BLaER1 treated with 17β-estradiol and CSF1 and Interleukin-3, amounts not matched to agents 10 nM and 100 nM (cell line): ENCODE measurements around the gene CD300LB.
A peak's percentile ranks its signal among the peaks of the same experiment; 100 is the strongest.

ENCODE experiments used
- H3K27ac ChIP-seq, 11 experiments: shearing (Covaris generic); formaldehyde crosslinking; 2 replicates each; pipeline ENCODE4 v1.8.1; 2022
- H3K27me3 ChIP-seq, 11 experiments: shearing (Covaris generic); formaldehyde crosslinking; 2 replicates each; pipeline ENCODE4 v1.8.1; 2022
- H3K36me3 ChIP-seq, 11 experiments: shearing (Covaris generic); formaldehyde crosslinking; 2 replicates each; pipeline ENCODE4 v1.8.1; 2022
- H3K4me1 ChIP-seq, 10 experiments: shearing (Covaris generic); formaldehyde crosslinking; 2 replicates each; pipeline ENCODE4 v1.8.1; 2022
- H3K4me2 ChIP-seq, 11 experiments: shearing (Covaris generic); formaldehyde crosslinking; 2 replicates each; pipeline ENCODE4 v1.8.1; 2022
- H3K4me3 ChIP-seq, 10 experiments: shearing (Covaris generic); formaldehyde crosslinking; 2 replicates each; pipeline ENCODE4 v1.8.1; 2022
- H3K9ac ChIP-seq, 11 experiments: shearing (Covaris generic); formaldehyde crosslinking; 2 replicates each; pipeline ENCODE4 v1.8.1; 2022
- H3K9me3 ChIP-seq, 11 experiments: shearing (Covaris generic); formaldehyde crosslinking; replicated peaks in 1 of 11; 2 replicates each; pipeline ENCODE4 v1.8.1; 2022
- H4K20me1 ChIP-seq, 11 experiments: shearing (Covaris generic); formaldehyde crosslinking; 2 replicates each; pipeline ENCODE4 v1.8.1; 2022
- Cebpa-rat ChIP-seq, 11 experiments: shearing (Covaris generic); IDR thresholded peaks; 2 replicates each; pipeline ENCODE4 v1.8.1; 2022

CD300LB gene

GRCh38 chr17:74555427-74555940, 24.2 kb upstream of the CD300LB start:
- Histone ChIP-seq H3K4me3 (no peak overlapping the region), H3K27ac (0 out of 22 replicates have a peak overlapping the region, but pooled peaks of 2 of the 11 experiments have one; percentile 3 to 15), H3K36me3 (no peaks in the 10 kb centered on the region), H3K4me2 (peak overlapping the region in 5 of 11 experiments; percentile 26 to 83 (median 72); a peak in 9 of 22 replicates), H3K4me1 (peaks cover 0 to 93% (median 22%) of the 10 kb centered on the region in 10 experiments; a peak in 11 of 20 replicates), H3K27me3 (no peaks in the 10 kb centered on the region), H3K9me3 (peaks cover 0 to 15% (median 0%) of the 10 kb centered on the region in 11 experiments; a peak in 2 of 22 replicates), H4K20me1 (no peaks in the 10 kb centered on the region), H3K9ac (0 out of 22 replicates have a peak overlapping the region, but pooled peaks of 1 of the 11 experiments have one; percentile 4)
- TF ChIP-seq Cebpa-rat (IDR thresholded peaks at IDR 0.05): no peak

GRCh38 chr17:74554909-74555308, 23.6 kb upstream of the CD300LB start:
- Histone ChIP-seq H3K4me1 (peaks cover 0 to 93% (median 23%) of the 10 kb centered on the region in 10 experiments; a peak in 11 of 20 replicates), H3K27ac (0 out of 22 replicates have a peak overlapping the region, but pooled peaks of 2 of the 11 experiments have one; percentile 3 to 15), H3K36me3 (no peaks in the 10 kb centered on the region), H3K9me3 (peaks cover 0 to 15% (median 0%) of the 10 kb centered on the region in 11 experiments; a peak in 2 of 22 replicates), H3K4me3 (no peak overlapping the region), H3K27me3 (no peaks in the 10 kb centered on the region), H4K20me1 (no peaks in the 10 kb centered on the region), H3K9ac (peak overlapping the region in 1 of 11 experiments; percentile 4; a peak in 1 of 22 replicates), H3K4me2 (peak overlapping the region in 5 of 11 experiments; percentile 26 to 83 (median 72); a peak in 8 of 22 replicates)
- no peak for TF ChIP-seq Cebpa-rat (IDR thresholded peaks at IDR 0.05)

GRCh38 chr17:74552037-74552436, 20.8 kb upstream of the CD300LB start:
- Histone ChIP-seq H3K9me3 (peaks cover 0 to 9% (median 0%) of the 10 kb centered on the region in 11 experiments; a peak in 1 of 22 replicates), H3K36me3 (no peaks in the 10 kb centered on the region), H3K4me2 (peak overlapping the region in 4 of 11 experiments; percentile 11 to 78 (median 41); a peak in 7 of 22 replicates), H3K9ac (no peak overlapping the region), H3K4me3 (no peak overlapping the region), H3K27ac (no peak overlapping the region), H3K27me3 (no peaks in the 10 kb centered on the region), H3K4me1 (peaks cover 23 to 91% (median 38%) of the 10 kb centered on the region in 10 experiments), H4K20me1 (no peaks in the 10 kb centered on the region)
- no peak for TF ChIP-seq Cebpa-rat (IDR thresholded peaks at IDR 0.05)

- no peaks in the 10 kb centered on the region for H3K9me3 ChIP-seq
- no peak for TF ChIP-seq Cebpa-rat (IDR thresholded peaks at IDR 0.05)
- no peak overlapping the region for H3K27ac ChIP-seq
- H3K4me1 ChIP-seq: peaks cover 37 to 91% (median 51%) of the 10 kb centered on the region in 10 experiments
- no peak overlapping the region for H3K9ac ChIP-seq
- peak overlapping the region in 3 of 11 experiments; percentile 36 to 78 (median 46); a peak in 6 of 22 replicates for H3K4me2 ChIP-seq
- no peaks in the 10 kb centered on the region for H4K20me1 ChIP-seq
- H3K27me3 ChIP-seq: no peaks in the 10 kb centered on the region
- H3K36me3 ChIP-seq: no peaks in the 10 kb centered on the region
- H3K4me3 ChIP-seq: no peak overlapping the region
Measured at GRCh38 chr17:74550602-74551001, 19.3 kb upstream of the CD300LB start.

- Histone ChIP-seq H3K4me3 (no peak overlapping the region), H3K9me3 (no peaks in the 10 kb centered on the region), H3K27ac (0 out of 22 replicates have a peak overlapping the region, but pooled peaks of 1 of the 11 experiments have one; percentile 16), H3K9ac (0 out of 22 replicates have a peak overlapping the region, but pooled peaks of 1 of the 11 experiments have one; percentile 13), H3K36me3 (no peaks in the 10 kb centered on the region), H3K27me3 (no peaks in the 10 kb centered on the region), H4K20me1 (0 out of 22 replicates have a peak, but pooled peaks cover 0 to 3% (median 0%) of the 10 kb centered on the region in 11 experiments), H3K4me2 (peak overlapping the region in 10 of 11 experiments; percentile 1 to 99 (median 53); a peak in 10 of 22 replicates), H3K4me1 (peaks cover 49 to 91% (median 60%) of the 10 kb centered on the region in 10 experiments)
- no peak for TF ChIP-seq Cebpa-rat (IDR thresholded peaks at IDR 0.05)
Measured at GRCh38 chr17:74549343-74549742, 18.1 kb upstream of the CD300LB start.

GRCh38 chr17:74547736-74548135, 16.5 kb upstream of the CD300LB start:
- TF ChIP-seq Cebpa-rat (IDR thresholded peaks at IDR 0.05): no peak
- peak overlapping the region in 1 of 10 experiments; percentile 5; a peak in 2 of 20 replicates for H3K4me3 ChIP-seq
- no peaks in the 10 kb centered on the region for H3K9me3 ChIP-seq
- peak overlapping the region in 4 of 11 experiments; percentile 8 to 32 (median 24); a peak in 4 of 22 replicates for H3K9ac ChIP-seq
- peaks cover 0 to 9% (median 0%) of the 10 kb centered on the region in 11 experiments; a peak in 2 of 22 replicates for H4K20me1 ChIP-seq
- no peaks in the 10 kb centered on the region for H3K27me3 ChIP-seq
- peak overlapping the region; percentile 66 to 99 (median 91) for H3K4me2 ChIP-seq
- H3K4me1 ChIP-seq: peaks cover 50 to 98% (median 72%) of the 10 kb centered on the region in 10 experiments
- H3K27ac ChIP-seq: peak overlapping the region in 9 of 11 experiments; percentile 69 to 84 (median 82); a peak in 17 of 22 replicates
- peaks cover 0 to 11% (median 0%) of the 10 kb centered on the region in 11 experiments; a peak in 6 of 22 replicates for H3K36me3 ChIP-seq

- Histone ChIP-seq H3K27ac (peak overlapping the region in 10 of 11 experiments; percentile 61 to 84 (median 79); a peak in 20 of 22 replicates), H3K4me1 (peaks cover 50 to 97% (median 71%) of the 10 kb centered on the region in 10 experiments), H4K20me1 (peaks cover 0 to 9% (median 0%) of the 10 kb centered on the region in 11 experiments; a peak in 2 of 22 replicates), H3K9me3 (no peaks in the 10 kb centered on the region), H3K9ac (peak overlapping the region in 6 of 11 experiments; percentile 8 to 53 (median 24); a peak in 6 of 22 replicates), H3K4me2 (peak overlapping the region; percentile 66 to 99 (median 91)), H3K4me3 (peak overlapping the region in 1 of 10 experiments; percentile 5; a peak in 2 of 20 replicates), H3K27me3 (no peaks in the 10 kb centered on the region), H3K36me3 (peaks cover 0 to 15% (median 0%) of the 10 kb centered on the region in 11 experiments; a peak in 6 of 22 replicates)
- TF ChIP-seq Cebpa-rat (IDR thresholded peaks at IDR 0.05): no peak
Measured at GRCh38 chr17:74547264-74547663, 16.0 kb upstream of the CD300LB start.

- Histone ChIP-seq H3K36me3 (peaks cover 0 to 20% (median 0%) of the 10 kb centered on the region in 11 experiments; a peak in 6 of 22 replicates), H3K4me1 (peaks cover 50 to 97% (median 72%) of the 10 kb centered on the region in 10 experiments), H4K20me1 (peaks cover 0 to 10% (median 0%) of the 10 kb centered on the region in 11 experiments; a peak in 2 of 22 replicates), H3K27ac (peak overlapping the region; percentile 61 to 84 (median 76)), H3K27me3 (no peaks in the 10 kb centered on the region), H3K4me3 (no peak overlapping the region; a peak in 3 of 20 replicates), H3K9ac (peak overlapping the region in 9 of 11 experiments; percentile 0 to 79 (median 63); a peak in 17 of 22 replicates), H3K9me3 (no peaks in the 10 kb centered on the region), H3K4me2 (peak overlapping the region; percentile 66 to 99 (median 91))
- TF ChIP-seq Cebpa-rat (IDR thresholded peaks at IDR 0.05): no peak
Measured at GRCh38 chr17:74546586-74546985, 15.3 kb upstream of the CD300LB start.
